H9 (cell line): Measurements from ENCODE around the gene TMEM117. TPM values are rescaled to one million over a fixed set of nuclear protein-coding genes. Genes with fewer than 3 reads are reported as not detected.

Source experiments
- DNase-seq: peaks from one replicate; pipeline ENCODE4 v3.0.0-alpha.2; 2017
- H2AFZ ChIP-seq: one replicate; pipeline ENCODE4 v1.6.1; 2013; ENCODE audit warnings: mild to moderate bottlenecking, low read length, control low read depth, moderate library complexity
- H2AK5ac ChIP-seq: 2 replicates; pipeline ENCODE4 v1.6.1; 2013; ENCODE audit warnings: low read length, control low read depth, mixed read lengths; ENCODE audit not compliant: insufficient read length
- H2BK120ac ChIP-seq: one replicate; pipeline ENCODE4 v1.6.1; 2013; ENCODE audit warnings: low read depth, mild to moderate bottlenecking, low read length, control low read depth, inconsistent platforms; ENCODE audit not compliant: poor library complexity, severe bottlenecking
- H2BK12ac ChIP-seq: 2 replicates; pipeline ENCODE4 v1.6.1; 2013; ENCODE audit warnings: low read length, control low read depth, mixed read lengths, low read depth; ENCODE audit not compliant: insufficient read length
- H2BK15ac ChIP-seq: 2 replicates; pipeline ENCODE4 v1.6.1; 2013; ENCODE audit warnings: low read depth, low read length, control low read depth
- H2BK20ac ChIP-seq: one replicate; pipeline ENCODE4 v1.6.1; 2013; ENCODE audit warnings: low read depth, mild to moderate bottlenecking, low read length, control low read depth, inconsistent platforms; ENCODE audit not compliant: poor library complexity, severe bottlenecking
- H2BK5ac ChIP-seq: 2 replicates; pipeline ENCODE4 v1.6.1; 2013; ENCODE audit warnings: low read length, control low read depth, mixed read lengths; ENCODE audit not compliant: insufficient read length
- H3K14ac ChIP-seq: 2 replicates; pipeline ENCODE4 v1.6.1; 2013; ENCODE audit warnings: low read length, control low read depth; ENCODE audit not compliant: insufficient read depth
- H3K18ac ChIP-seq: 2 replicates; pipeline ENCODE4 v1.6.1; 2013; ENCODE audit warnings: low read depth, mild to moderate bottlenecking, mixed read lengths, low read length, control low read depth; ENCODE audit not compliant: insufficient read length
- H3K23ac ChIP-seq: 2 replicates; pipeline ENCODE4 v1.6.1; 2013; ENCODE audit warnings: low read length, control low read depth, mixed read lengths, low read depth; ENCODE audit not compliant: insufficient read length
- H3K23me2 ChIP-seq: 2 replicates; pipeline ENCODE4 v1.6.1; 2013; ENCODE audit warnings: low read depth, mild to moderate bottlenecking, mixed read lengths, low read length, control low read depth; ENCODE audit not compliant: insufficient read length, poor library complexity, severe bottlenecking
- H3K27ac ChIP-seq: 2 replicates; pipeline ENCODE4 v1.5.1; 2013; ENCODE audit warnings: low read length, control low read depth, mixed read lengths, low read depth; ENCODE audit not compliant: insufficient read length
- H3K27me3 ChIP-seq: 2 replicates; pipeline ENCODE4 v1.6.1; 2013; ENCODE audit warnings: low read length, control low read depth, inconsistent platforms; ENCODE audit not compliant: insufficient read depth
- H3K4ac ChIP-seq: 2 replicates; pipeline ENCODE4 v1.6.1; 2013; ENCODE audit warnings: low read depth, mild to moderate bottlenecking, control low read depth, inconsistent platforms, low read length, moderate library complexity
- H3K4me1 ChIP-seq: 2 replicates; pipeline ENCODE4 v1.6.1; 2013; ENCODE audit warnings: low read length, control low read depth, inconsistent platforms; ENCODE audit not compliant: insufficient read depth
- H3K4me2 ChIP-seq: 2 replicates; pipeline ENCODE4 v1.6.1; 2013; ENCODE audit warnings: low read length, control low read depth, mixed read lengths; ENCODE audit not compliant: insufficient read length, insufficient read depth
- H3K56ac ChIP-seq: 2 replicates; pipeline ENCODE4 v1.6.1; 2013; ENCODE audit warnings: low read depth, mild to moderate bottlenecking, mixed read lengths, low read length, control low read depth; ENCODE audit not compliant: insufficient read length
- H3K79me1 ChIP-seq: 2 replicates; pipeline ENCODE4 v1.6.1; 2013; ENCODE audit warnings: low read depth, mild to moderate bottlenecking, moderate library complexity, low read length, control low read depth, inconsistent platforms; ENCODE audit not compliant: insufficient read depth, poor library complexity, severe bottlenecking
- H3K79me2 ChIP-seq: 2 replicates; pipeline ENCODE4 v1.6.1; 2013; ENCODE audit warnings: low read length, control low read depth, inconsistent platforms; ENCODE audit not compliant: insufficient read depth
- H3K9ac ChIP-seq: 2 replicates; pipeline ENCODE4 v1.6.1; 2013; ENCODE audit warnings: low read length, control low read depth, mixed read lengths; ENCODE audit not compliant: insufficient read length; ENCODE audit errors: extremely low read depth
- H3K9me3 ChIP-seq: one replicate; pipeline ENCODE4 v1.6.1; 2013; ENCODE audit warnings: low read depth, low read length, inconsistent platforms; ENCODE audit not compliant: control insufficient read depth
- H3T11ph ChIP-seq: one replicate; pipeline ENCODE4 v1.6.1; 2013; ENCODE audit warnings: mild to moderate bottlenecking, low read length, control low read depth, inconsistent platforms
- H4K20me1 ChIP-seq: one replicate; pipeline ENCODE4 v1.6.1; 2013; ENCODE audit not compliant: control insufficient read depth, insufficient read length, insufficient read depth
- H4K5ac ChIP-seq: 2 replicates; pipeline ENCODE4 v1.6.1; 2013; ENCODE audit warnings: low read depth, mild to moderate bottlenecking, mixed read lengths, low read length, control low read depth; ENCODE audit not compliant: insufficient read length
- H4K8ac ChIP-seq: replicated peaks from 2 replicates; pipeline ENCODE4 v1.6.1; 2013; ENCODE audit warnings: low read length, control low read depth, mixed read lengths, low read depth; ENCODE audit not compliant: insufficient read length
- H4K91ac ChIP-seq: 2 replicates; pipeline ENCODE4 v1.6.1; 2013; ENCODE audit warnings: low read depth, mild to moderate bottlenecking, moderate library complexity, mixed read lengths, low read length, control low read depth; ENCODE audit not compliant: insufficient read length
- H3K27ac Mint-ChIP-seq, 3 experiments: 2 replicates in 2 of 3; 3 replicates in 1 of 3; pipeline ENCODE4 v1.8.0; 2020 to 2021; ENCODE audit warnings: mixed read lengths in 3 of 3, mild to moderate bottlenecking in 1 of 3, moderate library complexity in 1 of 3
- H3K27me3 Mint-ChIP-seq: 2 replicates; pipeline ENCODE4 v1.8.0; 2021; ENCODE audit warnings: low read depth, mild to moderate bottlenecking, moderate library complexity, mixed read lengths
- H3K36me3 Mint-ChIP-seq, 3 experiments: 2 replicates in 2 of 3; 3 replicates in 1 of 3; pipeline ENCODE4 v1.8.0; 2020 to 2021; ENCODE audit warnings: low read depth in 3 of 3, mixed read lengths in 3 of 3; ENCODE audit not compliant: insufficient read depth in 1 of 3
- H3K4me1 Mint-ChIP-seq, 2 experiments: 2 replicates each; pipeline ENCODE4 v1.8.0; 2020; ENCODE audit warnings: mixed read lengths in 2 of 2
- H3K4me3 Mint-ChIP-seq, 2 experiments: 2 replicates in 1 of 2; 3 replicates in 1 of 2; pipeline ENCODE4 v1.8.0; 2020 to 2021; ENCODE audit warnings: mild to moderate bottlenecking in 2 of 2, mixed read lengths in 2 of 2, moderate library complexity in 1 of 2
- H3K9me3 Mint-ChIP-seq, 2 experiments: 2 replicates in 1 of 2; 3 replicates in 1 of 2; pipeline ENCODE4 v1.8.0; 2020; ENCODE audit warnings: mild to moderate bottlenecking in 2 of 2, mixed read lengths in 2 of 2, moderate library complexity in 1 of 2
- WGBS: extraction: QIAGEN DNeasy Blood & Tissue Kit; methylation state at CpG from one replicate; pipeline ENCODE4 v1.1.7; 2013; ENCODE audit warnings: missing lambda C conversion rate, low lambda C conversion rate, mixed read lengths; ENCODE audit not compliant: insufficient read length; ENCODE audit errors: extremely low coverage; 5-methylcytosine and 5-hydroxymethylcytosine counted together
- total RNA-seq: library from RNA; stranded (reverse); gene quantifications from 2 replicates; pipeline ENCODE4 v1.2.1, GENCODE V29; 2021
- TF ChIP-seq, protein P1 (sequence below): fragments of 200-600 bp; sonication (generic); conservative IDR thresholded peaks from 3 replicates; pipeline ENCODE4 v1.8.0; 2021; ENCODE audit warnings: antibody characterized with exemption, mild to moderate bottlenecking

Gene TMEM117
- total RNA-seq, 1 experiment from 2014 or later: 1.7 TPM

DNA sequence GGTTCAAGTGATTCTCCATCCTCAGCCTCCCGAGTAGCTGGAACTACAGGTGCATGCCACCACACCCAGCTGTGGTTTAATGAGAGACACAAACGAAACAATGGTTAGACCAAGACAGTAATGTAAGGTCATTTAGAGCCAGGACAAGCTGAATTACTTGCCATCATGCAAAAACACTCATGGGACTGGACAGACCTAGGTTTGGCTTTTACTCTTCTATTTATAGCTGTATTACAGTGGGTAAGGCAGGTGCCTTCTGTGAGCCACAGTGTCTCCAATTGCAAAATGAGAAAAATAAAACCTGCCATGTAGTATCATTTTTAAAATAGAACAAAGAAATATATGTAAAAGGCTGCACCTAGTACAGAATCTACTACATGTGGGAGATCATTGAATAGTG lies 527.1 kb downstream of the TMEM117 start:
- Histone ChIP-seq H3K27ac (no peak overlapping the region), H4K91ac (no peak overlapping the region), H3K79me1 (no peaks in the 10 kb centered on the region), H3T11ph (no peak overlapping the region), H3K9me3 (no peaks in the 10 kb centered on the region), H3K9ac (no peak overlapping the region), H2AFZ (no peak overlapping the region), H2AK5ac (no peak overlapping the region), H2BK20ac (no peak overlapping the region), H3K56ac (no peak overlapping the region), H4K20me1 (no peaks in the 10 kb centered on the region), H3K4ac (no peak overlapping the region), H3K18ac (no peak overlapping the region), H2BK5ac (no peak overlapping the region), H2BK12ac (no peak overlapping the region), H2BK120ac (no peak overlapping the region), H4K5ac (no peak overlapping the region), H3K4me1 (no peaks in the 10 kb centered on the region), H2BK15ac (no peak overlapping the region), H3K14ac (no peak overlapping the region), H3K27me3 (no peaks in the 10 kb centered on the region), H3K4me2 (no peak overlapping the region), H3K79me2 (no peaks in the 10 kb centered on the region), H4K8ac (no peak overlapping the region), H3K23ac (no peak overlapping the region), H3K23me2 (no peaks in the 10 kb centered on the region)
- TF ChIP-seq, protein P1, sequence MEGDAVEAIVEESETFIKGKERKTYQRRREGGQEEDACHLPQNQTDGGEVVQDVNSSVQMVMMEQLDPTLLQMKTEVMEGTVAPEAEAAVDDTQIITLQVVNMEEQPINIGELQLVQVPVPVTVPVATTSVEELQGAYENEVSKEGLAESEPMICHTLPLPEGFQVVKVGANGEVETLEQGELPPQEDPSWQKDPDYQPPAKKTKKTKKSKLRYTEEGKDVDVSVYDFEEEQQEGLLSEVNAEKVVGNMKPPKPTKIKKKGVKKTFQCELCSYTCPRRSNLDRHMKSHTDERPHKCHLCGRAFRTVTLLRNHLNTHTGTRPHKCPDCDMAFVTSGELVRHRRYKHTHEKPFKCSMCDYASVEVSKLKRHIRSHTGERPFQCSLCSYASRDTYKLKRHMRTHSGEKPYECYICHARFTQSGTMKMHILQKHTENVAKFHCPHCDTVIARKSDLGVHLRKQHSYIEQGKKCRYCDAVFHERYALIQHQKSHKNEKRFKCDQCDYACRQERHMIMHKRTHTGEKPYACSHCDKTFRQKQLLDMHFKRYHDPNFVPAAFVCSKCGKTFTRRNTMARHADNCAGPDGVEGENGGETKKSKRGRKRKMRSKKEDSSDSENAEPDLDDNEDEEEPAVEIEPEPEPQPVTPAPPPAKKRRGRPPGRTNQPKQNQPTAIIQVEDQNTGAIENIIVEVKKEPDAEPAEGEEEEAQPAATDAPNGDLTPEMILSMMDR: no peak
- Mint-ChIP-seq H3K4me1 (no peaks in the 10 kb centered on the region), H3K4me3 (no peak overlapping the region), H3K36me3 (no peaks in the 10 kb centered on the region), H3K27ac (no peak overlapping the region; a peak in 1 of 7 replicates), H3K9me3 (no peaks in the 10 kb centered on the region), H3K27me3 (no peaks in the 10 kb centered on the region)
- WGBS: no CpG with 5 or more reads among the region's 2 CpGs
- DNase-seq: no peak
